Measurements from ENCODE around the gene ADRA1B.

Gene ADRA1B

DNA sequence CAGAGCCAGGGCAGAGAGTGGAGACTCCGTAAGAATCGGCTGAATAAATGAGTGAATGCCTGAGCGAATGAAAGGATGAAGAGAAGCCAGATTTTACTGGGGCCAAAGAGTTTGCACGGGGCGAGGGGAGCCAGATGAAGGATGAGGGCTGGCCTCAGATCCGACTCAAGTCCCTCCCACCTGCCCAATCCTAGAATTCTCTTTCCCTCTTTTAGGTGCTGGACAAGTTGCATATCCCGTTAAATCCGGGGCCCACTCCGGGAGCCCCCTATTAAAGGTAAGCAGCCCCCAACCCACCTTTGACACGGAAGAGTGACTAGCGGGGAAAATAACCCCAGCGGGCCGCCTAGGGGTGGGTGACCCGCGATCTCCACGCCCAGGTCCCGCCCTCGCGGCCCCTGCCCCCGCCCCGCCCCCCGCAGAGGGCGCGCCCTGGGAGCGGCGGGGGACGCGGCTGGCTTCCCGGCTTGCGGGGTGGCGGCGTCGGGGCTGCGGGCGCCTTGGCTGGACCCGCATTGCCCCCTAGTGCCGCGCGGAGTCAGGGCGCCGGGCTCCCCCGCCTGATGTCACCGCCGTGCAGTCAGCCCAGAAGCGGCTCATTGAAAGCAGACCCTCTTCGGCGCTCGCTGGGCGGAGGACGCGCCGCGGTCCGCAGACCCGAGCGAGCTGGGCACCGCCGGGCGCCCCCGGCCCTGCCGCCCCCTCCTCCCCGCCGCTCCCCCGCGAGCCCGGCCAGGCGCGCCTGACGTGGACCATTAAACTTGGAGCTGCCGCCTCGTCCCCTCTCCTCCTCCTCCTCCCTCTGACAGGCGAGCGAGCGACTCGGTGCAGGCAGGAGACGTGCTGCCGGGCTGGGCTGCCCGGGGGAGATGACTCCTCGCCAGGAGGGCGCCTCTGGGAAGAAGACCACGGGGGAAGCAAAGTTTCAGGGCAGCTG is at the start of gene ADRA1B:
TSS of gene ADRA1B (plus strand) at position 579 of the 937 bp plus-strand sequence. CDS start 424 bp downstream, outside the sequence.
- peak; percentile 66 for DNase-seq (ENCODE audit: low spot score)

DNA sequence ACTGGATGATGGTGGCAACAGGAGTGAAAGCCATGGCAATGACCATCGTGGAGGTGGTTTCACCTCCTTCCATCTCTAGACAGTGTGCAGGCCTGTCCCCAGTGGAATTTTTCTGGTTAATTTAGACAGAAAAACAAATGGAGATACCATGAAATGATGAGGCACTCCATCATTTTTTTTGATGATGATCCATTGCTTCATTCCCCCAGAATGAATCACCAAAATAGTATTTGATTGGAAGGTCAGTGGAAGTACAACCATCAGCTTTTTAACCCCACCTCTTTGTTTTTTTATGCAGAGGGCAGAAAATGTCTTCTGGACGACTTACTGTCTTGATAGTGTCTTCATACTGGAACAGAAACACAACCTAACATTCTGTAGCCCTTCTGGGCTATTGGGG is 42.6 kb upstream of the ADRA1B start:
- DNase-seq (ENCODE audit: low spot score) = no peak

DNA sequence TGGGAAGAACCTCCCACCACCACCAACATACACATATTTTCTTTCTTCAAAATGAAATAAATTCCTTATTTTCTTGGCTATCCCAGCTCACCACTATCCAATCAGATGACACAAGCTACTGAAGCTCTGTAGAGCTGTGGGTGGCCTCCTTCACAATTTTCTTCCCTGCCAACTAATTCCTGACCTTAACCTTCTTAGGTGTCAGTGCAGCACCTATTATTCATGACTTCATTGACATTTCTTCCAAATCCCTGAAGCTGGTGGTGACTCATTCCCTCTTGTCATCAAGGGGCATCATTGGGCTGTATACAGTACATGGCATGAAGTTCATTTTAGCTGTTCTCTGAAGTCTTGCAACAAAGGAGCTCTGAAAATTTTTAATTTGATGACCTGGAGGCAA is 42.0 kb upstream of the ADRA1B start:
- DNase-seq (ENCODE audit: low spot score) = no peak

DNA sequence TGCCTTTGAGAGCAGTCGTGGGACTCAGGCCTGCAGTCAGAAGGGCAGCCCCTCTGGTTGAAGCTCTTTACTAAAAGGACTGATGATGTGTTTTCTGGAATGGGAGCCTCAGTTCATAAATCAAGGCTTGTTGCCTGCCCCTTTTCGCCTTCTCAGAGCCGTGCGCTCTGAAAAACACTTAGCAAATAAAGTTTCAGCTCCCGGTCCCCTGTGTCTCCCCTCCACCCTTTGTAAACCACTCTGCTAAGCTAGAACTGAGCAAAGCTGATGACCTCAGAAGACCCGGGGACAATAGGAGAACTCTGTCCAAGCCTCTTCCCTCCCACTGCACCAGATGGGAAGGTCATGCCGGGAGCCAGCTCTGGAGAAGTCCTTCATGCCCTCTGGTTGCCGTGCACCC is 39.3 kb upstream of the ADRA1B start:
- DNase-seq (ENCODE audit: low spot score) = no peak

DNA sequence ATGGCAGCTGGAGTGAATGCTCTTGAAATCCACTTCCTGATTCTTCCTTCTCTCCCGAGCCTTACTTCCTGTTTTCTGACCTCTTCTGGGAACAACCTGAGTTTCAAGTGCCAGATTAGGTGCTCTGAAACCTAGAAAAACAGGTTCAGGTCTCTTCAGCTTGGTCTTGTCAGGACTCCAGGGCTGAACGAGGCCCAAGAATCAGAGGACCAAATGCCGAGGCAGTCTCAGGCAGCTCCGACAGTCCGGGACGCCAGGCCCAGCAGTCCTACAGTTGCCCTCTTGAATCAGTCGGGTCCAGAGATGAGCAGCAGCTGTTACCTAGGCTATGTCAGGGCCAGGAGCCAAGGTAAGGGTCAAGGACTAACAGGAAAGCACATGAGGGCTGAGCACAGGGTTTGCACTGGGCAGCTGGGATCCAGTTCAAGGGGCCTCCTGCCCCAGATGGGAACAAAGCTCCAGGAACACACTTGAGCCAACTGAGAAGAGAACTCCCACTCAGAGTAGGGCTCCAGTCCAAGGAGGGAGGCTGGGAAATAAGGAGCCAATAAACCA is 38.3 kb upstream of the ADRA1B start:
- no peak for DNase-seq (ENCODE audit: low spot score)

DNA sequence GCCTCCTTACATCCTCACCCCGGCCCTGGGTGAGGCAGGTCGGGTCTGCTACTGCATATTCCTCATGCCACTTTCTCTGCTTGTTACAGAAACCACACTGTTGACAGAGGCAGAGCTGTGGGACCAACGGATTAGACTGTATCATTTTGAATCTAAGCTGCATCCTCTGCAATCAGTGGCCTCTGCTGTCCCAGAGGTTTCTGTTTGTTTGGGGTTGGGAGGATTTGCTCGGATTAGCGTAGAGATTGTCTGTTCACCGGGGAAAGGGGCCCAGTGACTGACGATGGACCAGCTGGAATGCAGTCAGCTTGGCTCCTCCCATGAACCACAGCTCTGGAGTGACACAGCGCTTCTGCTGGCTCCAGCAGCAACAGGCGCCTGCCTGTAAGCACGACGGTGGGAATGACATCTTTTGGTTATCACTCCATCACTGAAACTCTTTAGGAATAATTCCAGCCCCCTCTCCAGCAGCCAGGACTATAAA is 37.3 kb upstream of the ADRA1B start:
- DNase-seq (ENCODE audit: low spot score) = peak; percentile 23

DNA sequence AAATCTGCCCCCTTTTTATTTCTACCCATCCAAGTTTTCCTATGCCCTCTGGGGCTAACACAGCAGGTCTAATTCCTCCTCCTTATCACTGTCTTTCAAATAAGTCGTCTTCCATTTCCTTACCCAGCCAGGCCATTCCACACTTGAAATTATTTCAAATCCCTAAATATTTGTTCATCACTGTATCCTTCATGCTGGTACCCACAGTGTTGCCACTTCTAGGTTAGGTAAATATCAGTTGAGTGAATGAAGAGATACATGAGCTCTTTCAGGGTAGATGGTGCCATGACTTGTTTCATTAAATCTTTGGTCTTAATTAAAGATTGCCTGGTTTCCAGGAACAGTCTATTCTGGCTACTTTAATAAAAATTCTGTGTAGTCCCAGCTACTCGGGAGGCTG is 35.6 kb upstream of the ADRA1B start:
- no peak for DNase-seq (ENCODE audit: low spot score)

DNA sequence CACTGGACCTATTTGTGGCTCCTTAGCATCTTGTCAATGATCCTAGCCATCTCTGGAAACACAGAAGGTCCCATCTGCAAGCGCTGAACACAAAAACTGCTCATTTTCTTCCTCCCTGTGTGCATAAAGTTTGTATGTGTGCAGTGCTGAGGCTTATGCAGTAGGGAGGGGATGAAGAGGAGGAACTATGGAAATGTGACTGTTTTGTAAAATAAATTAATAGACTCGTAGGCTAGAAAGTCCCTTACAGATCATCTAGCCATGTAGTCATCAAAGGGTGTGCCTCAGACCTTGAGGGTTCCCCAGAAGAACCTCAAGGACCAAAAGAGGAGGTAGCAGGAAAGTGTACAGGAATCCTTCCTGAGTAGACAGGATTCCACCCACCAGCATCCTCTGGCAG is 34.3 kb upstream of the ADRA1B start:
- DNase-seq (ENCODE audit: low spot score) = no peak

DNA sequence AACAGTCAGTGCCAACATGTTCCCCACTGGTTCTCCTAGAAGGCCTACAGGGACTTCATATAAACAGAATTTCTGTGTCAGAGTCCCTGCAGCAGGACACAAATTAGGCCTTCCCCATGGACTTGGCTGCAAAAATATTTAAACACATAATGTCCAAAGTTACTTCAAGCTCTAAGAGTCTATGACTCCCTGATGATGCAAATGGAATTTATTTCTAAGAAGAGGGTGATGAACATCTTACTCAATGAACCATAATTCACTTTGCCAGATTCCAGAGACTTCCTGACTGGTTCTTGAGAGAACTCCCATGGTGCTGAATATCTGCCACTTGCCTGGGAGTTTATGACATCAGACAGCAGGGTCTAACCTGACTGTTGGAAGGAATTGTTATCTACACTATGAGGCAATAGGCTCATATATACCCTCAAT is 32.7 kb upstream of the ADRA1B start:
- no peak for DNase-seq (ENCODE audit: low spot score)

DNA sequence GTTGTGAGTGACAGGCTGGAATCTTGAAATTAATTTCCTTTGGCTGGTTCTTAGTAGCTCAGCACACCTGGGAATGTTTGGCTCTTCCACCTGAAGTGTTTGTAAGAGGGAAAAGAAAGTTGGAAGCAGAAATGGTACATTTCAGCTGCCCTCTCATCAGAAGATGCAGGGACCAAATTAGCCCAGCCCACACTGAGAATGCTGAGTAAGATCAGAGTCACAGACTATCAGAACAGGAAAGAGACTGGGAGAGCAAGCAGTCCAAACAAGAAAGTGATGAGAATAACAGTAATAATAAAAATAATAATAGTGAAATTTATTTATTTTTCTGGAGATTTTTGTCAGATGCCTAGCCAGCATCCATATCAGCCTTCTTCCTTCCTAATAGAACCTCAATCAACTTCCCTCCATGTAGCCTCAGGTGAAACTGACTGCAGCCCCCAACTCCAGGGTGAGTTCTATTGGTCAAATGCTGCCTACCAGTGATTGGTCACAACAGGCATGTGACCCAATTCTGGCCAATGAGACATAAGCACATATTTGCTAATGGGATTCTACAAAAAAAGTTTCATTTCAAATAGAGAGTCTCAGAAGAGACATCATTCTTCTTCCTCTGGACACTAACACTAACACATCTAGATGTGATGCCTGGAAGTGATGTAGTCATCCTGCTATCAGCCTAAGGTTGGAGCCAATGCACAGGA is 31.2 kb upstream of the ADRA1B start:
- DNase-seq (ENCODE audit: low spot score) = no peak

DNA sequence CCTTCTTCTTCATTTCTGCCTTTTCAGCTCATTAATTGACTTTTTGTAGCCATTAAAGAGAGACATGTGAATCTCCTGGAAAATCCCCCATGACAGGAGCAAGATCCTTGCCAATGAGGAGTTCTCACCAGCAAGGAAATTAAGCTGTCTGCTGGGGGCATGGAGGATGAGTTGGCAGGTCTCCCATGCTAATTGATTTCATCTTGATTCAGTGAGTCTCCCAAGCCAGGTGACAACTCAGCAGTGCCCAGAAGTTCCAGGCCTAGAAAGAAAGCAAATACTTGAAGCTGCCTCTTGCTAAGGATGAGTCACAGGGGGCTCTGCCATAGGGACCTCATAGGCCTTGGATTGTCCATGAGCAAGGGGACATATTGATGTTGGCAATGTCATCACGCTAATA is 30.0 kb upstream of the ADRA1B start:
- no peak for DNase-seq (ENCODE audit: low spot score)

DNA sequence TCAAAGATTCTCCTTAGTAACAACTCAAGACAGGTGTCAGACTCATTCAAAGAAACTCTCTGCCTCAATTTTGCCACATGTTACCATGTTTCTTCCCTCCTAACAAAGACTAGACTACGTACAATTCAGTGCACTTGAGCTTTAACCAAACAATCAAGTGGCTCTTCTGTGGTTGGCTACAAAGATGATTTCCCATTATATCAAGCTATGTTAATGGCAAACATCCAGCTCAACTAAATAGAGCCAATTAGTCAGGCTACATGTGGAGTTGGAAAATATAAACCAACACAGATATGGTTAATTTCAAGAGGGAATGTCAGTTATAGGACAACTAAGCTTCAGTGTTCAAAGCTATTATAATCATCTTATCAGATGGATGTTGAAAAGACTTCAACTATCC is 29.2 kb upstream of the ADRA1B start:
- DNase-seq (ENCODE audit: low spot score) = no peak

DNA sequence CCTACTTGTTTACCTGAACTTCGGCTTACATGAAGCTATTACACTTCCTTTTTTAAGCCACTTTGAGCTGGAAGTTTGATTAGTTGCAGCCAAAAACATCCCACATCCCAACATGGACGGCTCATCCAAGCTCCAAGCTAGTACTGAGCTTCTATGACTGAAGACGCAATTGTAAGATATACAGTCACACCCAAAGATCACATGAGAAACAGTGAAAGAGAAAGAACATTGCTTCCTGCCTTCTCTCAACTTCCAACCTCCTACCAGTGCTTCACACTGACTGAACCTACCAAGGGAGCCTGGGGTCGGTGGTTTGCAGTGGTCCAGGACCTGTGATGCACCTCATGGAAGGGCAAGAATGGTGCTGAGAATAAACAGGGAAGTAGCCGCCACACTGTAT is 27.4 kb upstream of the ADRA1B start:
- DNase-seq (ENCODE audit: low spot score) = no peak

DNA sequence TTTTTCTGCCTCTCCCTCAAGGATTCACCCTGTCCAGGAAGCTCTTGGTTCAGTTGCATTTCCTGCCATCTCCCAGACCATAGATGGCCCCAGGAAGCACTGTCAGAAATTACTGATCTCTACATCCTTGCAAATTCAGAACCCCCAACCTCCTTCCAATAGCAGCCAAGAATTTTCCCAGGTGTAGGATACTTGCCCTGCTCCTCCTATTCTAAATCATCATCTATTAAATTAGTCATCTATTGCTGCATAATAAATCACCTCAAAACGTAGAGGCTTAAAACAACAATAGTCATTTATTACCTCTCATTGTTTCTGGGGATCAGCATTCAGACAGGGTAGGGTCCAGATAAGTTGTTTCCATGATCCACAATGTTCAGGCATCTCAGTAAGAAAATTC is 26.1 kb upstream of the ADRA1B start:
- no peak for DNase-seq (ENCODE audit: low spot score)

DNA sequence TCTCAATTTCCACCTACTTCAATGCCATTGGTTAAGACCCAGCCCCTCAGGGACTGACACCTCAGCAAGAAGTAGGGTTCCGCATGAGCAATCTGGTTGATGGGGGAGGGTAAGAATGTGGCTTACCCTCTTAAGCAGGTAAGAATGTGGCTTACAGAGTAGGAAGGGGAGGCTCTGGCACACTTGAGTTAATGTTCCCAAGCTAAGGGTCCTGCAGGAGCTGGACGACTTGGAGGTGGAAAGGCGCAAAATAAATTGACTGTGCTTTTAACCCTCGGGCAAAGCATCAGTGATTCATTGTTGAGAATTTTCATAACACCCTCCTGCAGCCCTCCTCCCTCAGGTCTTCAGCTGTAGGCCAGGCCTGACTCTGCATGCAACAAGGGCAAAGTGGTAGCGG is 24.9 kb upstream of the ADRA1B start:
- DNase-seq (ENCODE audit: low spot score) = no peak

DNA sequence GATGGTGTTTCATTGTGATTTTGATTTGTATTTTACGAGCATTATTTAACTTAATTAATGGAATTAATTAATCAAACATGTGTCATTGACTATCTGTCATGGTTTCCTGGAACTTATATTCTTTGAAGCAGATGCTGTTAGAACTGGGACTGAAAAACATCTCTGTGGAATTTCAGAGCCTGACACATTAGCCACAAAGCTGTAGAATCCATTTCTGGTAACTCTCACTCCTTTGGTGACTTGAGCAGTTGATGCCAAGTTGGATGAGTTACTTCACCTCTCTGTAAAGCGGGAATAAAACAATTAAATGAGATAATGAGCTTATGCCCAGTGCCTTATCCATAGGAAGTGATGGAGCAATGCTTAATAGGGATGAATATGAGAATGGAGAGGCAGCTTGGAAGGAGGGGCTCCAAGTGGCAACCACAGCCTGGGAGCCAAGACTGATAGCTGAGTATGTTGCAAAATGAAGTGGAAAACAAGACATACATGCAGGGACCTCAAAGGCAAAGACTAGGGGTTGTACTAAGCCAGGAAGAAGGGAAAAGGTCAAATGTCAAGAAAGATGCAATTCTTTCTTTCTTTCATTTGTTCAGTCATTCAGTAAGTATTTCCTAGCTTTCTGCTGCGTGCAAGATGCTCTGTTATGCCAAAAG is 23.1 kb upstream of the ADRA1B start:
- no peak for DNase-seq (ENCODE audit: low spot score)

DNA sequence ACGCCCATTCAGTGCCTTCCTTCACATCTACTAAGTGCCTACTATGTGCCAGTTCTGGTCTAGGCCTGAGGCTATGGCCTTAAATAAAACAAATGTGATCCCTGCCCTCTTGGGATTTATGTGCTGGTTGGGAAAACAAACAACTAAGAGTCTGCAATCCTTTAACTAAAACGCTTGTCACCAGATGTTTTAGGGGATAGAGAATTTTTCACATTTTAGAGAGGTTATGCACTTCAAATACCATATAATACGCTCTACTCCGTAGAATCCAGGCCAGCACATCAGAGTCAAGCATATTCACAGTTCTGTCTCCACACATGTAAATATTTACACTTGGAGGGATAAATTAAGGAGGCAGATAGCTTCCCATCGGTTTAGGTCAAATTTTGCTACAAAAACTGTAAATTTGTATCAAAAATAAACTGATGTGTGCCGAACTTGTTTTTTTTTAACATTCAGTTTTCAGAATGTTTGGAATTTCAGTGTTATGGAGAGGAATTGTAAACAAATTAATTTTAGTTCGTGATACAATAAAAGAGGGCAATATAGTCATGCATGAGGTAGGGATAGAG is 22.0 kb upstream of the ADRA1B start:
- no peak for DNase-seq (ENCODE audit: low spot score)

DNA sequence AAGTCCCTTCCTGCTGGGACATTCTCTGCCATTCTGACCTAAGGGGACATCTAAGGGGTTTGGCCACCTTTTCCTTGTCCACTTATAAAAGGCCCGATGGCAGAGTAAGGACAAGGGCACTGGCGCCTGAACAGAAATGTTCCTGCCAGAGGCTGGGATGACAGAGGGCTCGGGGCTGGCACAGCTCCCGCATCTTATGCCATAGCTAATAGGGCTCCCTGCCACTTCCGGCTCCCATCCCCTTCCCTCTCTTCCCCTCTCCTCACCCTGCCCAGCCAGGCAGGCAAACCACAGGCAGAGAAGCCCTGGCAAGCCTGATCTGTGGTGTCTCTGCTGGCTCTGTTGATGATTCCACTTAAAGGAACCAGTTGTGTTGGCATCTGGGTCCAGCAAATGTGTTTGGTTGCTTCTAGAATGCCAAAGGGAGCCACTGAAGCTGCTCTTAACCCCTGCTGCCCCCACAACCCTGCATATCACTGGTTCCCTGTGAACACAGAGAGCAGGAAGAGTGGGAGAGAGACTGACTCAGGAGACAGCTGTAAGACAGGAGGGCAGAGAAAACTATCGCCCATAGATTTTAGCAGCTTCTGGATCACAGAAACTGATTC is 18.4 kb upstream of the ADRA1B start:
- DNase-seq (ENCODE audit: low spot score) = no peak

DNA sequence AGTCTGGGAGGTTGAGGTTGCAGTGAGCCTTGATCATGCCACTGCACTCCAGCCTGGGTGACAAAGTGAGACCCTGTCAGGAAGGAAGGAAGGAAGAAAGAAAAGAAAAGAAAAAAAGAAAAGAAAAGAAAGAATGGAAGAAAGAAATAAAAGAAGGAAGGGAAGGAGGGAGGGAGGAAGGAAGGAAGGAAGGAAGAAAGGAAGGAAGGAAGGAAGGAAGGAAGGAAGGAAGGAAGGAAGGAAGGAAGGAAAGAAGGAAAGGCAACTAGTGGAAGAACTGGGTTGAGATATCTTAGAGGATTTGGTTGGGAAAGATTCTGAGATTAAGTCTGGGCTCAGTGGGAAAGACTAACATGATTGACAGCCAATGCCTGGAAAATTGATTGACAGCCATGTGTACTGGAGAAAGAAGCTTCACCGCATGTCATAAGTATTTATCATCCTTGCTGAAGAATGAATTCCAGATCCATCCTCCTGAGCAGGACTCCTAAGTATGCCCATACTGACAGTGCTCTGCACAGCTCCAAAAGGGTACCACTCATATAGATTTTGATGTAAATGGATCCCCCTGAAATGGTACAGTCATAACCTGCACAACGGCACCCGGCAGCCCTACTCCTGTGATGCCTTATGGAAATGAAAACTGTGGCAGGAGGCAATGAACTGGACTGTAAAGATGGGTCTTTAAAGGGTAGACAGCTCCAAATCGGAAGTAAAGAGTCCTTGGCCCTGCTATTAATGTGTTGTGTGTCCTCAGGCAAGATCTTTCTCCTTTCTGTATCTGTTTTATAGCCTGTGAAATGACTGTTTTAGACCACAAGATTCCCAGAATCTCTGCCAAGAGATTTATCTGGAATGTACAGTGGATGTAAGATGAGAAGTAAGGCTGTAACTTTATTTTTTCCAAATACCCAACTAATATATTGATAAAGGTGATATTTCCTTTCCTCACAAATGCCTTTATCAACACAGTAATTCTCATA is 16.9 kb upstream of the ADRA1B start:
- no peak for DNase-seq (ENCODE audit: low spot score)

DNA sequence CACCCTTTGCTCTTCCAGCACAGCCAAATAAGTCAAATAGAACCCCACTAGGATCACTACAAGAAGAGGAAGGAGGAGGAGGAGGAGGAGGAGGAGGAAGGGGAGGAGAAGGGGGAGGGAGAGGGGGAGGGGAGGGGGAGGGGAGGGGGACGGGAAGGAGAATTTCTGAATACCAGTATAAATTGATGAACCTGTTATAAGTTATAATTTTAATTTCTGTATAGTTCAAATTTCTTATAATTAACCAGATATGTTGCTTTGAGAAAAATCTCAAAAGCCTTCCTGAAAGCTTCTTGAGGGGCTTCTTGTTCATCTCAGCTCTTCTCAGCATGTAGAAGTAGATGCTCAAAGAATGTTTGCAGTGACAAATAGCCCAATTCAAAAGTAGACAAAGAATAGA is 15.0 kb upstream of the ADRA1B start:
- no peak for DNase-seq (ENCODE audit: low spot score)

Measured in kidney capillary endothelial cell (primary cell).